Pancreas (tissue), 10 donors: Measurements from ENCODE around the gene MCC. TPM values are rescaled to one million over a fixed set of nuclear protein-coding genes. Genes with fewer than 3 reads are reported as not detected.

Experiments
- ATAC-seq, 4 donors: fragments of 200-7000 bp; cut with Tn5 transposase; one replicate each; pipeline versions ENCODE4 v1.8.0 to v1.9.1; 2020; ENCODE audit warnings: mild to moderate bottlenecking in 4 of 4, moderate library complexity in 4 of 4
- DNase-seq, 6 donors: peaks; one replicate each; pipeline ENCODE4 v3.0.0-alpha.2; 2020
- FAIRE-seq: peaks from 2 replicates; lab custom pipeline; 2012; peaks lifted over from hg19 to GRCh38; lab: Jason Lieb, UNC
- H3K27ac ChIP-seq, 4 donors: fragments of 200-600 bp; sonication (generic); 1 replicate in 3 of 4; 2 replicates in 1 of 4; pipeline versions ENCODE4 v1.5.0 to v1.8.0; 2020
- H3K27me3 ChIP-seq, 4 donors: fragments of 200-600 bp; one replicate each; pipeline ENCODE4 v1.8.0; 2021
- H3K36me3 ChIP-seq, 3 donors: fragments of 200-600 bp; sonication (generic) in 1 of 3; one replicate each; pipeline versions ENCODE4 v1.5.0 to v1.8.0; 2020 to 2021
- H3K4me1 ChIP-seq, 3 donors: fragments of 200-600 bp; one replicate each; pipeline ENCODE4 v1.8.0; 2021
- H3K4me3 ChIP-seq, 4 donors: fragments of 200-600 bp; sonication (generic) in 2 of 4; one replicate each; pipeline versions ENCODE4 v1.5.0 to v1.8.0; 2020 to 2021
- H3K9me3 ChIP-seq, 4 donors: fragments of 200-600 bp; one replicate each; pipeline ENCODE4 v1.8.0; 2021
- WGBS, 2 donors: extraction: QIAGEN DNeasy Blood & Tissue Kit; methylation state at CpG; one replicate each; pipeline ENCODE4 v1.1.7; 2013; 5-methylcytosine and 5-hydroxymethylcytosine counted together
- intact Hi-C, 3 donors: fragments of 100-400 bp; cut with DNase I; formaldehyde crosslinking; loops; one replicate each; pipeline versions ENCODE4 v1.11.1 to v1.14.2; 2022
- polyA plus RNA-seq, 2 donors: library from polyadenylated mRNA; stranded (reverse); fragments of 200-250 nt; gene quantifications; one replicate each; pipeline ENCODE4 v1.2.3, GENCODE V29; 2013
- total RNA-seq, 6 donors: library from RNA; stranded (reverse); fragmentation: NEBNext Ultra II Directional in 4 of 6; extraction: Animal tissue kit (Norgen Biotek cat#: 25700) in 4 of 6; gene quantifications; one replicate each; pipeline versions ENCODE4 v1.2.1 to v1.2.4, GENCODE V29; 2021 to 2023
- TF ChIP-seq, protein P1 (sequence below), 4 donors: fragments of 200-600 bp; sonication (generic) in 3 of 4; IDR thresholded peaks; one replicate each; pipeline versions ENCODE4 v1.5.0 to v1.8.0; 2021; ENCODE audit warnings: antibody characterized with exemption in 4 of 4
- donor health status: healthy with polysubstance abuse.
- donor health status: DM: no; HTN: no; CAD: no; lungs with moderate emphysema.
- donor health status: DM: no; HTN: no; CAD: no.
- donor health status: control.
- donor health status: control.
- donor health status: Bipolar disorder and iron deficiency.
- donor health status: DM: yes; HTN: yes; CAD: no.
- donor health status: DM: no; HTN: no; CAD: no.
- donor health status: DM: no; HTN: no; CAD: no.
- donor health status: DM: yes; HTN: yes; CAD: no.

Gene MCC
- total and polyA plus RNA-seq, 8 donors = 1.3 to 8.3 (median 4.0) TPM

- FAIRE-seq (no peak), ATAC-seq (no peak), DNase-seq (no peak)
- Histone ChIP-seq H3K9me3 (no peaks in the 10 kb centered on the region), H3K4me3 (no peak overlapping the region), H3K36me3 (no peaks in the 10 kb centered on the region), H3K4me1 (no peaks in the 10 kb centered on the region), H3K27ac (no peak overlapping the region), H3K27me3 (no peaks in the 10 kb centered on the region)
- TF ChIP-seq, protein P1, sequence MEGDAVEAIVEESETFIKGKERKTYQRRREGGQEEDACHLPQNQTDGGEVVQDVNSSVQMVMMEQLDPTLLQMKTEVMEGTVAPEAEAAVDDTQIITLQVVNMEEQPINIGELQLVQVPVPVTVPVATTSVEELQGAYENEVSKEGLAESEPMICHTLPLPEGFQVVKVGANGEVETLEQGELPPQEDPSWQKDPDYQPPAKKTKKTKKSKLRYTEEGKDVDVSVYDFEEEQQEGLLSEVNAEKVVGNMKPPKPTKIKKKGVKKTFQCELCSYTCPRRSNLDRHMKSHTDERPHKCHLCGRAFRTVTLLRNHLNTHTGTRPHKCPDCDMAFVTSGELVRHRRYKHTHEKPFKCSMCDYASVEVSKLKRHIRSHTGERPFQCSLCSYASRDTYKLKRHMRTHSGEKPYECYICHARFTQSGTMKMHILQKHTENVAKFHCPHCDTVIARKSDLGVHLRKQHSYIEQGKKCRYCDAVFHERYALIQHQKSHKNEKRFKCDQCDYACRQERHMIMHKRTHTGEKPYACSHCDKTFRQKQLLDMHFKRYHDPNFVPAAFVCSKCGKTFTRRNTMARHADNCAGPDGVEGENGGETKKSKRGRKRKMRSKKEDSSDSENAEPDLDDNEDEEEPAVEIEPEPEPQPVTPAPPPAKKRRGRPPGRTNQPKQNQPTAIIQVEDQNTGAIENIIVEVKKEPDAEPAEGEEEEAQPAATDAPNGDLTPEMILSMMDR (IDR thresholded peaks at IDR 0.05) = no peak
- intact Hi-C loops = no loop called here
- WGBS, 2 donors = 85 to 89% methylated on average over 1 of the region's 1 CpG
These were observed 51.1 kb downstream of the MCC start for GRCh38 chr5:113437111-113437510.

DNA sequence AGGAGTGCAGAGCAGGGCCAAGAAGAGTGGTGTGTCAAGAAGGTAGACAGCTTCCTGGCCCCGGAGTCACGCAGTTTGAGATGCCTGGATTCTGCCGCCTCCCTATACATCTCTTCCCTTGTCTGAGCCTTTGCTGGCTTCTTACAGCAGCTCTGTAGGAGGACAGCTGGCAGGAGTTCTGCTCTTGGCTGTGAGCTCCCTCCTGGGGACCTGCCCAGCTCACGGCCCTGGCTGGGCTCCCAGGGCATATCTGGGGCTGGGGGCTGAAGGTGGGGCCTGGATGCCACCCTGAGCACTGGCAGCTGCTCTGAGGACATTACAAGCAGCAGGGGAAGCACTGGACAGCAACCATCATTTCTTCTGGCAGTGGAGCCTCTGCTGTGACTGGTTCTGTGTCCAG lies 52.7 kb downstream of the MCC start:
- DNase-seq (no peak), FAIRE-seq (no peak), ATAC-seq (no peak)
- Histone ChIP-seq H3K4me1 (no peaks in the 10 kb centered on the region), H3K27me3 (no peaks in the 10 kb centered on the region), H3K4me3 (no peak overlapping the region), H3K9me3 (no peaks in the 10 kb centered on the region), H3K36me3 (no peaks in the 10 kb centered on the region), H3K27ac (no peak overlapping the region)
- 81 to 87% methylated on average over 4 of the region's 4 CpGs for WGBS, 2 donors
- TF ChIP-seq, protein P1 (IDR thresholded peaks at IDR 0.05) = no peak
- intact Hi-C loops = no loop called here

- Histone ChIP-seq H3K27ac (no peak within 1 kb of the TSS), H3K4me1 (no peaks in the 10 kb centered on the region), H3K36me3 (no peaks in the 10 kb centered on the region), H3K9me3 (no peaks in the 10 kb centered on the region), H3K27me3 (no peaks in the 10 kb centered on the region), H3K4me3 (no peak within 1 kb of the TSS)
- no peak for ATAC-seq
- FAIRE-seq = no peak
- TF ChIP-seq, protein P1 (IDR thresholded peaks at IDR 0.05) = no peak
- intact Hi-C loops = no loop called here
- no peak for DNase-seq
- 85% methylated on average over 3 of the region's 3 CpGs for WGBS, 2 donors
These were observed 53.4 kb downstream of the MCC start, which contains the start of gene TSSK1B for GRCh38 chr5:113434889-113435288. Gene TSSK1B, minus strand, starts transcription at chr5:113434989. Its CDS starts 150 bp downstream, at chr5:113434839.

GRCh38 chr5:113433862-113434612 lies 54.2 kb downstream of the MCC start:
- no peak overlapping the region for H3K27ac ChIP-seq
- FAIRE-seq = no peak
- intact Hi-C loops = no loop called here
- H3K36me3 ChIP-seq = no peaks in the 10 kb centered on the region
- TF ChIP-seq, protein P1 (IDR thresholded peaks at IDR 0.05) = no peak
- 90 to 94% methylated on average over 38 of the region's 38 CpGs for WGBS, 2 donors
- H3K4me3 ChIP-seq = no peak overlapping the region
- no peaks in the 10 kb centered on the region for H3K4me1 ChIP-seq
- no peak for ATAC-seq
- H3K27me3 ChIP-seq = no peaks in the 10 kb centered on the region
- no peaks in the 10 kb centered on the region for H3K9me3 ChIP-seq
- DNase-seq = no peak

GRCh38 chr5:113433071-113433470 lies 55.2 kb downstream of the MCC start:
- no peaks in the 10 kb centered on the region for H3K4me1 ChIP-seq

More at GRCh38 chr5:113433071-113433470, 55.2 kb downstream of the MCC start:
- no peak for FAIRE-seq
- no peak for ATAC-seq
- 91 to 95% methylated on average over 21 of the region's 21 CpGs for whole genome bisulfite sequencing, 2 donors
- DNase-seq = no peak
- no peaks in the 10 kb centered on the region for H3K36me3 ChIP-seq
- H3K27ac ChIP-seq = no peak overlapping the region
- TF ChIP-seq, protein P1 (IDR thresholded peaks at IDR 0.05) = no peak
- intact Hi-C loops = no loop called here
- H3K9me3 ChIP-seq = no peaks in the 10 kb centered on the region
- no peak overlapping the region for H3K4me3 ChIP-seq
- no peaks in the 10 kb centered on the region for H3K27me3 ChIP-seq
